Esophagus mucosa (tissue), 1 donor: Measurements from ENCODE around the gene CALML6. TPM values are rescaled to one million over a fixed set of nuclear protein-coding genes. Genes with fewer than 3 reads are reported as not detected.
A peak's percentile ranks its signal among the peaks of the same experiment; 100 is the strongest.

Experiments used
- ATAC-seq: fragments of 200-7000 bp; cut with Tn5 transposase; one replicate; pipeline ENCODE4 v1.9.1; 2020
- total RNA-seq: library from RNA; stranded (reverse); gene quantifications from one replicate; pipeline ENCODE4 v1.2.4, GENCODE V29; 2023
- donor health status: DM: yes; HTN: yes; CAD: no.

The CALML6 gene
- total RNA-seq, 1 donor from 2014 or later: 0.20 TPM

GRCh38 chr1:1892079-1892762 lies 22.8 kb upstream of the CALML6 start:
- ATAC-seq: peak; percentile 43

- ATAC-seq: no peak
Measured at GRCh38 chr1:1892763-1893120, 22.3 kb upstream of the CALML6 start.

- no peak for ATAC-seq
Measured at GRCh38 chr1:1893291-1893985, 21.6 kb upstream of the CALML6 start.

- ATAC-seq: no peak
Measured at GRCh38 chr1:1893997-1894353, 21.1 kb upstream of the CALML6 start.

- ATAC-seq: no peak
Measured at GRCh38 chr1:1894354-1895059, 20.6 kb upstream of the CALML6 start.

- ATAC-seq: no peak
Measured at GRCh38 chr1:1895060-1895418, 20.0 kb upstream of the CALML6 start.

- ATAC-seq: no peak
Measured at GRCh38 chr1:1895456-1896336, 19.4 kb upstream of the CALML6 start.

GRCh38 chr1:1898246-1898933 lies 16.7 kb upstream of the CALML6 start:
- no peak for ATAC-seq

GRCh38 chr1:1899266-1899966 lies 15.6 kb upstream of the CALML6 start:
- ATAC-seq: peak; percentile 14

- ATAC-seq: no peak
Measured at GRCh38 chr1:1899967-1900327, 15.1 kb upstream of the CALML6 start.

- peak; percentile 7 for ATAC-seq
Measured at GRCh38 chr1:1900883-1901640, 14.0 kb upstream of the CALML6 start.

GRCh38 chr1:1901641-1902294 lies 13.3 kb upstream of the CALML6 start:
- ATAC-seq: no peak

GRCh38 chr1:1903224-1903623 lies 11.8 kb upstream of the CALML6 start:
- no peak for ATAC-seq

- peak; percentile 31 for ATAC-seq
Measured at GRCh38 chr1:1906185-1907097, 8.6 kb upstream of the CALML6 start.

- ATAC-seq: peak; percentile 37
Measured at GRCh38 chr1:1907098-1907736, 7.8 kb upstream of the CALML6 start.

- peak; percentile 30 for ATAC-seq
Measured at GRCh38 chr1:1908506-1908791, 6.6 kb upstream of the CALML6 start.

GRCh38 chr1:1910033-1910465 lies 5.0 kb upstream of the CALML6 start:
- no peak for ATAC-seq

GRCh38 chr1:1910651-1911331 lies 4.3 kb upstream of the CALML6 start:
- ATAC-seq: no peak
